ENCODE results near the gene URAD.
A peak's percentile ranks its signal among the peaks of the same experiment; 100 is the strongest.

The URAD gene

DNA sequence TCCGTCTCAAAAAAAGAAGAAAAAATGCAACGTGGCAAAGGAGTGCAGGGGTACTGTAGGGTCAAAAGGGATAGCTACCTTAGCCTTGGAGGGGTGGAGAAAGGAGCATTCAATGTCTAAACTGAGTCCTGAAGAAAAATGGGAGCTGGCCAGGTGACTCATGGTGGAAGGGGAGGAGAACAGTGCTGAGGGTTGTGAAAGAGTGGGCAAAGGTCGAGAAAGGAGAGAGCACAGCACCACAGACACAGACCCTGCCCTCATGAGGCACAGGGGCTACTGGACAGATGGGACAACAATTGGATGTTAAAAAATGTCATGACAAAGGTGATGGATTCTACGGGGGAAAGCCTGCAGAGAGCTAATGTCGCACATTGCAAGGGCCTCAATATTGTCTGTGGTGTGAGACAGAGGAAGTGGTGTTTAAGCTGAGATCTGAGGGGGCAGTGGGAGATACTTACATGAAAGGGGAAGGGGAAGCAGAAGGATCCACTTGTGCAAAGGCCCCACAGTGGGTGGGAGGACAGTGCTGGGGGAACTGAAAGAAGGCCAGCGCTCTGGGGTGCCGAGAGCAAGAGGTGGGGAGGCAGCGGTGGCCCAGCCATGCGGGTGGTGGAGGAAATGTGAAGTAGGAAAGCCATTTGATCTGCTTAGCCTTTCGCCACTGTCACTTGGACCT, 42.9 kb upstream of the URAD start:
- DNase-seq (ENCODE audit: low spot score): peak; percentile 59
- in situ Hi-C loops (cut with MboI; ENCODE audit: low sequenced_read_pairs, unreplicated experiment): loop anchor here (10.0 to 25.0 kb wide), 2 partner anchors 63 to 606 kb away; no protein-coding TSS in a partner anchor
- TF ChIP-seq, protein P1, sequence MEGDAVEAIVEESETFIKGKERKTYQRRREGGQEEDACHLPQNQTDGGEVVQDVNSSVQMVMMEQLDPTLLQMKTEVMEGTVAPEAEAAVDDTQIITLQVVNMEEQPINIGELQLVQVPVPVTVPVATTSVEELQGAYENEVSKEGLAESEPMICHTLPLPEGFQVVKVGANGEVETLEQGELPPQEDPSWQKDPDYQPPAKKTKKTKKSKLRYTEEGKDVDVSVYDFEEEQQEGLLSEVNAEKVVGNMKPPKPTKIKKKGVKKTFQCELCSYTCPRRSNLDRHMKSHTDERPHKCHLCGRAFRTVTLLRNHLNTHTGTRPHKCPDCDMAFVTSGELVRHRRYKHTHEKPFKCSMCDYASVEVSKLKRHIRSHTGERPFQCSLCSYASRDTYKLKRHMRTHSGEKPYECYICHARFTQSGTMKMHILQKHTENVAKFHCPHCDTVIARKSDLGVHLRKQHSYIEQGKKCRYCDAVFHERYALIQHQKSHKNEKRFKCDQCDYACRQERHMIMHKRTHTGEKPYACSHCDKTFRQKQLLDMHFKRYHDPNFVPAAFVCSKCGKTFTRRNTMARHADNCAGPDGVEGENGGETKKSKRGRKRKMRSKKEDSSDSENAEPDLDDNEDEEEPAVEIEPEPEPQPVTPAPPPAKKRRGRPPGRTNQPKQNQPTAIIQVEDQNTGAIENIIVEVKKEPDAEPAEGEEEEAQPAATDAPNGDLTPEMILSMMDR (IDR thresholded peaks at IDR 0.05; ENCODE audit: borderline replicate concordance, control extremely low read depth, extremely low read depth, insufficient read depth, missing control alignments): no peak

DNA sequence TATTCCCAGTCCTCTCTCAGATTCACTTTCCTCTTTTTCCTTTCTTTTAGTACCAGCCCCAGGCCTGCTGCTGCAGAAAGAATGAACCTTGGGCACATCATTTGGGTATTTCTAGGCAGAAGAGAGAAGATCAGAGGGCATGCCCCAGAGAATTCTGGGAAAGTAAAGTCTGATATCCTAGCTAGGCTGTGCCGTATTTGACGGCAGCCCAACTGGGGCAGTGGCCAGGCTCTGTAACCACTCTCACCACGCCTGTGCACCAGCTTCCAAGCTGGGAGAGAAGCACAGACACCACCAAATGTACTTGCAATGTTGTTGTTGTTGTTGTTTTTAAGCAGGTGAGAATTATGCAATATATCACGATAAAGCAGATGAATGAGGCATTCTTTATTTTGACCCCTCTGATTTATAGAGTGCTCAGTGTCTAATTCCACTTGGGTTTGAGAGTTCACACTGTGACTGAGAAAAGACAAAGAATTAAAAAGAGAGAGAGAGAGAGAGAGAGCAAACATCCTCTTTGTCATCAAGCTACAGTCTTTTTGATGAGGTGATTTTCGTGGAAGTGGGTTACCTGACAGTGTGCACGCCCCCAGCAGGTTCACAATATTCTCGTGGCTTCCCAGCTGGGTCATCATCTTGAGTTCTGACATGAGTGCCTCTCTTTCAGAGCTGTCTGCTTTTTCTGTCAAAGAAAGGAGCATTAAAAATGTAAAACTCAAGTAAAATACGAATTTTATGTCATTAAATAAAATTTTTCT, 39.3 kb upstream of the URAD start:
- no peak for DNase-seq (ENCODE audit: low spot score)
- in situ Hi-C loops (cut with MboI; ENCODE audit: low sequenced_read_pairs, unreplicated experiment): loop anchor here (25.0 kb wide), 1 partner anchor 610 kb away; no protein-coding TSS in a partner anchor
- TF ChIP-seq, protein P1 (IDR thresholded peaks at IDR 0.05; ENCODE audit: borderline replicate concordance, control extremely low read depth, extremely low read depth, insufficient read depth, missing control alignments): no peak

DNA sequence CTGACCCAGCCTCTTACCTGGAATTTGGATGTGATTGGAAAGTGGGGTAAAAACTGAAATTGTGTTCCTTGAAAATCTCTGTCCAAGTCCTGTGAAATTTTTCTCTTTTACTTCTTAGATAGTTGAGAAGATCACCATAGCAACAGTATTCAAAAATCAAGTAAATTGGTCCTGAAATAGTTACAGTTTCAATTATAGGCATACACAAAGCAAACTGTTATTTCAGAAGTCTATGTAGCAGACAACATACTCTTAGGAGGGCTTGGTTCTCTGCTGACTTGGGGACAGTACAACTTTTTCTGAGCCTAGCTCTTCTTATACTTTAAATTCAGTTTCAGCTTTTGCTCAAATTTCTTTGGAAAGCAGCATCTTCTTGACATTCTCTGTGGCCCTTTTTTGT, 38.6 kb upstream of the URAD start:
- TF ChIP-seq, protein P1 (IDR thresholded peaks at IDR 0.05; ENCODE audit: borderline replicate concordance, control extremely low read depth, extremely low read depth, insufficient read depth, missing control alignments): no peak
- in situ Hi-C loops (cut with MboI; ENCODE audit: low sequenced_read_pairs, unreplicated experiment): loop anchor here (25.0 kb wide), 1 partner anchor 610 kb away; no protein-coding TSS in a partner anchor
- no peak for DNase-seq (ENCODE audit: low spot score)

DNA sequence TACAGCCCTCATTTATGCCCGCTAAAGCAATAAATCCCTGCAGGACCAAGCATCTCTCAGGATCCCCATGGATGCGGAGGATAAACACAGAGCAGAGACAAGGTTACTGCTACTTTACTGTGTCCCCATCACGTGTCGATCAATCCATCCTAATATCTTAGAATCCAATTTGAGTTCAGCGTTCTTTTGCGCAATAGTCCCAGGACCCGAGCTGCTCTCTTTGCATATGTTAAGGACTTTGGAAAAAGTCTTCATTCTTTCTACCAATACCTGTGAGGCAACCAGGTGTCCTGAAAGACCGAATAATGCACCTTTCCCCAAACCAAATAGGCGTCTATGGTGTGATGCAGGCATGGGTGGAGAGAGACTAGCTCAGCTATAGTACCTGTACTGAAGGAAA, 38.0 kb upstream of the URAD start:
- TF ChIP-seq, protein P1 (IDR thresholded peaks at IDR 0.05; ENCODE audit: borderline replicate concordance, control extremely low read depth, extremely low read depth, insufficient read depth, missing control alignments): no peak
- DNase-seq (ENCODE audit: low spot score): no peak
- in situ Hi-C loops (cut with MboI; ENCODE audit: low sequenced_read_pairs, unreplicated experiment): loop anchor here (25.0 kb wide), 1 partner anchor 611 kb away; no protein-coding TSS in a partner anchor

DNA sequence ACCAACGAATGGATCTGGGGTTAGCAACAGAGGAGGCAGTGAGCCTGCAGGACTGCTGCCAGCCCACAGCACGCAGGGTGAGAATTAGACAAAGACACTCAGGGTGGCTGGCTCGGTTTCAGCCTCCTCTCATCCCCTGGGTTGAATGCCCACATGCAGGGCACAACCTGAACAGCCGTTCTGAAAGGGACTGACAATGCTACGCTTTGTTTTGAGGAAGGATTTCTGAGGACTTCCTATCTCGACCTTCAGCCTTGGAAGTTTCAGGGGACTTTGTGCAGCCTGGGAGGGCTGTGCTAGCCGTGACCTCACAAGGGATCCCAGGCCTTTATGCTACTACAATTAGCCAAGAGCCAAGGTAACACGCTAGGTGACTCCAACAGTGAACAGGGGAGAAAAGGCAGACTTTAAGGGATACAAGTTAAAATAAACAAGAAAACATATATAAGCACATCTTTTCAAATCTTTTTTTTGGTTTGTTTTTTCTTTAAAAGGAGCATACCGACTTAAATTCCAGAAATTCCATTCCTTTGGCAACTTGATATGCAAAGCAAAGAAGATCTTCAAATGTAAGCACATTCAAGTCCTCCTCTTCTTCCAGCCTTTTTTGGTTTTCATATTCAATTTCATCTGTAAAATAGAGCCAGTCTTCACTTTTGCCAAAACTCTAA, 34.5 kb upstream of the URAD start:
- in situ Hi-C loops (cut with MboI; ENCODE audit: low sequenced_read_pairs, unreplicated experiment): no loop called here
- DNase-seq (ENCODE audit: low spot score): no peak
- TF ChIP-seq, protein P1 (IDR thresholded peaks at IDR 0.05; ENCODE audit: borderline replicate concordance, control extremely low read depth, extremely low read depth, insufficient read depth, missing control alignments): no peak

DNA sequence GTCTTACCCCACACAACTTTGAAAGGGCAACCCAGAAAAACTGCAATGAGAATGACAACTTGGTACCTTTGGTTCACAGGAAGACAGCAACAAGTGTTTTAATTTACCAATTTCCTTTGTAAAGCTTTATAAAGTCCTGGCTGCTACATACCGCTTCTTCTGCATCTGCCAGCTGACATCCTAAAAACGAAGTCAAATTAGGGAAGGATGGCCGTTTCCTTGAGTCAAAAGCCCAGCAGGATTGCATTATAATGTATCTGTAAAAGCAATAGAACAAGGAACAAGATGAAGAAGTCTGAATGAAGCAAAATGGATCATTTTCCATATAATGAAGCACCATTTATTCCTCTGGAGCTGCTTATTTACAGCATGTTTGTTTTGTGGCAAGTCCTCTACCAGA, 25.8 kb upstream of the URAD start:
- in situ Hi-C loops (cut with MboI; ENCODE audit: low sequenced_read_pairs, unreplicated experiment): no loop called here
- no peak for DNase-seq (ENCODE audit: low spot score)
- TF ChIP-seq, protein P1 (IDR thresholded peaks at IDR 0.05; ENCODE audit: borderline replicate concordance, control extremely low read depth, extremely low read depth, insufficient read depth, missing control alignments): no peak
